ENCODE results near the gene PEAK1.

Gene PEAK1

GRCh38 chr15:77143191-77143590 is 276.7 kb downstream of the PEAK1 start:
- no peak for DNase-seq

- DNase-seq, result no peak
Measured at GRCh38 chr15:77140220-77140619, 279.7 kb downstream of the PEAK1 start.

- no peak for DNase-seq
Measured at GRCh38 chr15:77139312-77139711, 280.6 kb downstream of the PEAK1 start.

GRCh38 chr15:77138167-77138522 is 281.8 kb downstream of the PEAK1 start:
- DNase-seq, result no peak

- no peak for DNase-seq
Measured at GRCh38 chr15:77135181-77135580, 284.7 kb downstream of the PEAK1 start.

- no peak for DNase-seq
Measured at GRCh38 chr15:77130315-77130930, 289.5 kb downstream of the PEAK1 start.

- no peak for DNase-seq
Measured at GRCh38 chr15:77127626-77128025, 292.3 kb downstream of the PEAK1 start.

GRCh38 chr15:77126529-77127326 is 293.2 kb downstream of the PEAK1 start:
- DNase-seq, result no peak

GRCh38 chr15:77123854-77124253 is 296.1 kb downstream of the PEAK1 start:
- no peak for DNase-seq

- no peak for DNase-seq
Measured at GRCh38 chr15:77122576-77122975, 297.3 kb downstream of the PEAK1 start.

GRCh38 chr15:77121599-77121998 is 298.3 kb downstream of the PEAK1 start:
- DNase-seq, result no peak

GRCh38 chr15:77120576-77120975 is 299.3 kb downstream of the PEAK1 start:
- DNase-seq, result no peak

- no peak for DNase-seq
Measured at GRCh38 chr15:77119446-77119845, 300.5 kb downstream of the PEAK1 start.

GRCh38 chr15:77118882-77119321 is 301.0 kb downstream of the PEAK1 start:
- DNase-seq, result peak in 30 of 56 donors; percentile 4 to 72 (median 21)

GRCh38 chr15:77115179-77115578 is 304.7 kb downstream of the PEAK1 start:
- no peak for DNase-seq

GRCh38 chr15:77112838-77113504 is 306.9 kb downstream of the PEAK1 start:
- DNase-seq, result no peak

GRCh38 chr15:77111789-77112188 is 308.1 kb downstream of the PEAK1 start:
- DNase-seq, result no peak

- DNase-seq, result peak in 40 of 56 donors; percentile 6 to 73 (median 24)
Measured at GRCh38 chr15:77107531-77108355, 312.2 kb downstream of the PEAK1 start.

- DNase-seq, result peak in 2 of 56 donors; percentile 7 to 9
Measured at GRCh38 chr15:77107068-77107467, 312.8 kb downstream of the PEAK1 start.

GRCh38 chr15:77104155-77104554 is 315.7 kb downstream of the PEAK1 start:
- DNase-seq, result no peak

- no peak for DNase-seq
Measured at GRCh38 chr15:77099741-77100463, 320.0 kb downstream of the PEAK1 start.
